GM21381 (cell line): ENCODE results near the gene MED9.

Experiments used
- ATAC-seq: cut with Tn5 transposase; IDR thresholded peaks from one replicate; pipeline ENCODE4 v1.9.1; 2021; ENCODE audit warnings: mild to moderate bottlenecking, moderate library complexity; ENCODE audit not compliant: unreplicated experiment

MED9 gene

DNA sequence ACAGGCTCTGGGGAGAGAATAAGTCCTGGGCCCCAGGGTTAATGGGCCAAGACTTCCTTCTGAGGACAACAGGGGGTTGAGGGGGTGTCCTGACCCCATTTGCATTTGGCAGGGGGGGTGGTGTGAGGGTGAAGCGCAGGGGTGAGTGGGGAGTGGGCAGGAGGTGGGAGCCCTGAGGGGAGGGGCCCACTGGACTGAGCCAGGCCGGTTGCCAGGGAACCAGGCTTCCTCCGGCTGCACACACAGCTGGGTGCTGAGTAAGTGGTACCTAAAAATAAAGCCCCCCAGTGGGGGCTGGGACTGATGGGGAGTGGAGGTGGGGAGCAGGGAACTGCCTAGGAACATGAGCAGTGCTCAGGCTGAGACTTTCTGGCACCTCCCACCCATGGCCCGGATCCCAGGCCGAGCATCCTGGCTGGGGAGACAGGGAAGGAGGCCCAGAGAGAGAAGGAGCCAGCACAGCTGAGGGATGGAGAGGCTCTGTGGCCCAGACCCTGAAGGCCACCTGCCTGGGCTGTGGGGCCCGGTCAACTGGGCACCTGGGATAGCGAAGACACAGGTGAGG, 26.8 kb downstream of the MED9 start:
- no peak for ATAC-seq

DNA sequence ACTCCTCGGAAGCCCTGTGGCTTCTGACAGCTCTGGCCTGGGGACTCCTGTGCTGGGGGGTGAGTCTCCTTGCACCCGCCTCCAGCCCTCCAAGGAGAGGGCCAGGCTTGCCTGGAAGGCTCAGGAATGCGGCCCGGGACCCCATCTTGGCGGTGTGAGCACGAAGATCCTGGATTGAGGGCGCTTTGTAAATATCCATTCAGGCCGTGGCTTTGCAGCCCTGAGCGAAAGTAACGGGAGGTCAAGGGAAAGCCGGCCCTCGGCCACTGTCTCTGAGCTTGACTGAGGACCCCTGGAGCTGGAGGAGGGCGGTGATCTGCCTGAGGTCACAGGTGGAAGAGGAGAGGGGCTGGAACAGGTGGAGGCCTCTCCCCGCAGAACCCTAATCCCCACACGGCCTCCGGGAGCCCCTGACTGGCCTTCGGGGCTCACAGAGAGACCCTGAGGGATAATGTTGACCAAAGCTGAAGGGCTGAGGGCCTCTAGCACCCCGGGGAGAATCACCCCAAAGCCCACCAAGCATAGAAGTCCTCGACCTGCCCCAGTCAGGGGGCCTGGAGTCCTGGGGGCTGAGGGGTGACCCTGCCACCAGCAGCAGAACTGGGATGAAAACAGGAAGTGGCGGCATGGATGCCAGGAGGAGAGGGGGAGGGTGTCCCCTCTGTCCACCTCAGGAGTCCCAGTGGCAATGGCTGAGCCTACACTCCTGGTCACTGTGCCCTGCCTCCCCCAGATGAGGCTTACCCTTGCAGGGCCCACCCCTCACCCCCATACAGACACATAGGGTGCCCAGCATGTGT, 27.7 kb downstream of the MED9 start:
- no peak for ATAC-seq

- ATAC-seq: no peak
Observed at GRCh38 chr17:17505151-17505550, 28.4 kb downstream of the MED9 start.

DNA sequence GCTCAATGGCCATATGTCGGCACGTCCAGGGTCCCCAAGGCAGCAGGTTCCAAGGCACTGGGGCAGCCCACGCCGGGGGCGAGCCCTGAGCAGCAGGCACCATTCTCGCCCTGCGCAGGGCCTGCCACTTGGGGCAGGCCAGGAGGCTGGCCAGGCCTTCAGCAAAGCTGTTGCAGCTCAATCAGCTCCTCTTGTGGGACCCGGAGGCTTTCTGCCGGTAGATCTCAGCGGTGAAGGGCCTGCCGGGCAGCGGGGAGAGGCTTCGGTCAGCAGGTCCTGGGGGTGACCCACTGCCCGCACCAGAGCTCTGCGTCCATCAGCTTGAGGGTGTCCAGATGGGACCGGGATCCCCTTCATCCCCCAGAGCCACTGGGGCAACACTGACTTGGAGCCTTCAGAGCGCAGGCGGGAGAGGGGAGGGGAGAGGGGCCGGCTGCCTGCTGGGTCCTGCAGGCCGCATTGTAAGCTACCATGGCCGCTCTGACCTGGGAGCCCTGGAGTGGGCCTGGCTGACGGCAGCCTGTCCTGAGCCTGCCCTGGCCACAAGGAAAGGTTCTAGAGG, 28.9 kb downstream of the MED9 start:
- ATAC-seq: no peak

GRCh38 chr17:17506181-17506741, 29.5 kb downstream of the MED9 start:
- ATAC-seq: no peak

DNA sequence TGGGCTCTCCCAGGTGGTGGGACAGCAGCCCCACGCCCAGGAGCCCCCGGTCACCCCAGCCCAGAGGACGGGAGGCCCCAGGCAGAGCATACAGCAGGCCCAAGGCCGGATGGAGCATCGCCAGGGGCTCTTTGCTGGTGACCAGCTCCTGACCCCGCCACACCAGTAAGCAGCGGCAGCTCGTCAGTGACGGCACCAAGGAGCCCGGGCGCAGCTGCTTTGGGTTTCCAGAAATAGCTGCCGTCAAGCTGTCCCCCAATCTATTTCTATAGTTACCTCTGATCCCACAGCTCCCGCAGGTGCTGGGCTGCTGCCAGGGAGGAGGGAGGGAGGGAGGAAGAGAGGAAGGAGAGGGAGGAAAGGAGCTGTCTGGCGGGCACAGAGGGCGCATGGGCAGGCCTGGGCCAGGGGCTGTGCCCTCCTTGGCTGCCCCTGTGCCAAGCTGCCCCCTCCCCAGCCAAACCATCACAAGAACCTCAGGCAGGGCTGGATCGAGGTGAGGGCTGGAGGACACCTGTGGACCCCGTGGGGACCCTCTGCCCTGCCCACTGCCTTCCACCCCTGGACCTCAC, 30.2 kb downstream of the MED9 start:
- ATAC-seq: no peak

DNA sequence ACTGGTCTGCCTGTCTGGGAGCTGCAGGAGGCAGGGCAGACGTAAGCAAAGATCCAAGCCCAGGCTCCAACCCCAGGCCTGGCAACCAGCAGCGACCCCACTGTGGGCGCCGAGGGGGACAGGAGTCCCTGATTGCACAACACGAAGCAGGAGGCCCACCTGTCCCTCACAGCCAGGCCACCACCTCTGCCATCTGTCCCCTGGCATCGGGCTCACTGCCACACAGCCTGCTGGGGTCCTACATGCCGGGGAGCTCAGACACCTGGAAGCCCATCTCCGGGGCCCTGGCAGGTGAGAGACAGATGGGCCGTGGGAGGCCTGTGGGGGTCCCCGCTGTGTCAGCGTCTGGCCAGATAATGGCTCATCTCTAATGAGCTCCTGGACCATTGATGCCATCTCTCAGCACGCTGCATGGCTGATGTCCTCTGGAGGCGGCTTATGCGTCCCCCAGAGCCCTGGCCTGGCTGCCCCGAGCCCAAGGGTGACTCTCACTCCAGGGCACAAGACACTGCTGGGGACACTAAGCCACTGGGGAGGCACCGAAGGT, 30.7 kb downstream of the MED9 start:
- ATAC-seq: no peak

GRCh38 chr17:17508019-17508535, 31.3 kb downstream of the MED9 start:
- ATAC-seq: no peak

DNA sequence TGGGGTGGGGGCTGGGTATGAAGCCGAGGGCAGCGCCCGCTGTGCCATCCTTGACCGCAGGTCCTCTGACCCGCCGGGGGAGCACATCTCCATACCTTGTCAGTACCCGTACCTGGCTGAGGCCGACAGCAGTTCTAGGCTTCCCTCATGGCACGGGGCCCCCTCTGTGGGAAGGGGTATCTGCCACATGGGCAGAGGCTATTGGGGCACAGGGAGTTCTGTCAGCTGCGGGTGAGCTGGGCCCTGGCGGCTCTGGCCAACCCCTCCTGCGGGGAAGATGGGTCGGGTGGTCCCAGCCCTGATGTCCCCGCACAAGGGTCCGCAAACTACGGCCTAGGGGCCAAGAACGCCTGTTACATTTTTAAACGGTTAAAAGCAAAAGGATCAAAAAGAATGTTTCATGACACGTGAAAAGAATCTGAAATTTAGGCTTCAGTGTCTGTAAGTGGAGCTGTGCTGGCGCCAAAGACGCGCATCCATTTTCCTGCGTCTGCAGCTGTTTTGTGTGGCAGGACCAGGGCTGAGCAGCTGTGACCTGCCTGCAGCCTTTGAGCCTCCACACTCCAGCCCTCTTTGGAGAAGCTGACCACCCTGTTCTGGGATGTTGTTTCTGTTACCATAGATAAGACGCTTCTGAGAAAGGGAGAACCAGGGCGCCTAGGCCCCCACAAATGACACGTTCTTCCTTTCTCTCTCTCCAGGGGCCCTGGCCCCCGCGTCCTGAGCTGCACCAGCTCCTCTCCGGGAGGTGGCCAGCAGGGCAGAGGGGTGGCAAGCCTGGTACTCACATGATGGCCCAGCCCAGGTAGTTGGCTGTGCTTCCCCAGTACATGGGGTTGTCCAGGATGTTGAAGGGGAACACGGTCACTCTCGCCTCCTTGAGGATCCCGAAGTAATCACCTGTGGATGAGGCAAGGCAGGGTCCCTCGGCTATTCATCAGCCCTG, 32.1 kb downstream of the MED9 start:
- no peak for ATAC-seq

DNA sequence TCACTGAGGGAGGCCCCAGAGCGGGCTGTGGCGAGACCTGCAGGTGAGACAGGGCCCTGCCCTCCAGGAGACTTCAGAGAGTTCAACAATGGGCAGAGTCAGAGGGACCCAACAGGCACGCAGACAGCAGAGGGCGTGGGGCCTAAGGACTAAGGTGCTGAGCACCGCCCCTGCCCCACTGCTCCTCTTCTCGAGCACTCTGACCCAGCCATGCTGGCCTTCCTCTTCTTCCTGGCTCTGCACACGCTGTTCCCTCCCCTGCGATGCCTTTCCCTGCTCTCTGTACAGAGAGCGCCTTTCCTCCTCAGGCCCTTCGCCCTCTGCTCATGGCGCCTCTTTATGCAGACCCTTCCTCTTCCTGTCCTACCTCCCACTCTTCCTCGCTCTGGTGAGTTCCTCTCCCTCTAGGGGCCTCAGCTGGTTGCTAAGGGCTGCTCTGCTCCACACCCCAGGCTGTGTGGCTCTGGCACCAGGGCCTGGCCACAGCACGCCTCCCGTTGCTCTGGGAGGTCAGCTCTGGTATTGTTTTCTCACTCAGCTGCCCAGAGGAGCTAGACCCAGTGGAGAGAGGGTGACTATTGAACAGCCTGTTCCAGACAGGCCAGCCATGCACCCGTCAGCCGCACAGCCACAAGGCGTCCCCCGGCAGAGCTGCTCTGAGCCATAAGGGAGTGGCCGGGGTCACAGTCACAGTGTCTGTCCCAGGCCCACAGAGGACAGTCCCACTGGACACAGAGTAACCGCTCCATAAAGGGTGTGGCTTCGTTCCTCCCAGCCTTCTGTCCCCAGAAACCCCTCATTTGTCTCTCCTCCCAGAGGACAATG, 33.0 kb downstream of the MED9 start:
- ATAC-seq: no peak

DNA sequence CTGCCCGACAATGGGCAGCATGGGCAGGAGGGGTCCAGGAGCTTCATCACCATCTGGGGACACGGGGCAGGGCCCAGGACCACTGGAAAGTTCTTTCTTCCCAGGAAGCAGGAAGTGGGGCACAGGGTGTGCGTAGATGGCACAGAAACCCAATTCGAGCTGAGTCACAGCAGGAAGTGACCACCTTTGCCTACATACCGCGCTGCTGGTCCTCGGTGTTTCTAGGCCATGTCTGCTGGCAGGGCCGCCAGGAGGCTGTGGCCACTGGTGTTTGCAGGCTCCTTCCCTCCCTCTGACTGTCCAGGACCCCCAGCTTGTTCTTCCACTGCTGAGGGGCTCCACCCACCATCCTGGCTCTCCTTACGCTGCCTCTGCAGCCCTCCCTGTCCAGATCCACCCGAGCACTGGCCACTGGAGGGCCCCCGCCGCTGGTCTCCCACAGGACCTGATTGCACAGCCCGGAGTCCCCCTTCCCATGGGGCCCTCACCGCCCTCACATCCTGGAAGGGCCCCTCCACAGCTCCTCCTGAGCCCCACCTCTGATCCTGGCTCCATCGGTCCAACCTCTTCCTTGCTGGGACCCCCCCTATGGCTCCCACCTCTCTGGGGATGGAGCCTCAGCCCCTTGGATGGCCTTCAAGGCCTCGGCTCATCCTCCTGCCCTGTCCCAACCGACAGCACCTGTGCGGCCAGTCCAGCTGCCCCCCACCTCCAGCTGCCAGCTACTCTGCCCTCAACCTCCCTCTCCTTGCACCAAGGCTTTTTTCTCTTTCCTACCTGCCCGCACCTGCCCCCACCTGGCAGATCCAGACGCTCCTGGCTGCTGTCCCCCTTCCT, 33.9 kb downstream of the MED9 start:
- ATAC-seq: no peak

DNA sequence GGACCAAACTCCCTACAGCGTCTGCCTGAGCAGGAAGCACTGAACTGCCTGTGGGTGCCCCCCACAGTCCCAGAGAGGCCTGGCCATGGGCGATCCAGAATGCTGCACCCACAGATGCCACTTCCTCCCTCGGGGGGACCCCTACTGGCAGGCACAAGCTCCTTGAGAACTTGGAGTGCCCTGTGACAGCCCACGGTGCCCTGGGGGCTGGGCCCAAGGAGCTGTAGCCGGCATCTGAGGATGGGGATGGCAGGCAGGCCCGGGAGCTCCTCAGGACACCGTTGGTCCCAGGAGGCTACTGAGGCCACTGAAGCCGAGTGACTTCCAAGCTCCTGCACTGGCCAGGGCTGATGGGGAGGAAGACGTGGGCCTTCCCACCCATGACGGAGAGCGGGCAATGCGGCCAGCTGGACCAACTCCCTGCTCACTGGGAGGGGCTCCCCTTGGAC, 34.5 kb downstream of the MED9 start:
- no peak for ATAC-seq

DNA sequence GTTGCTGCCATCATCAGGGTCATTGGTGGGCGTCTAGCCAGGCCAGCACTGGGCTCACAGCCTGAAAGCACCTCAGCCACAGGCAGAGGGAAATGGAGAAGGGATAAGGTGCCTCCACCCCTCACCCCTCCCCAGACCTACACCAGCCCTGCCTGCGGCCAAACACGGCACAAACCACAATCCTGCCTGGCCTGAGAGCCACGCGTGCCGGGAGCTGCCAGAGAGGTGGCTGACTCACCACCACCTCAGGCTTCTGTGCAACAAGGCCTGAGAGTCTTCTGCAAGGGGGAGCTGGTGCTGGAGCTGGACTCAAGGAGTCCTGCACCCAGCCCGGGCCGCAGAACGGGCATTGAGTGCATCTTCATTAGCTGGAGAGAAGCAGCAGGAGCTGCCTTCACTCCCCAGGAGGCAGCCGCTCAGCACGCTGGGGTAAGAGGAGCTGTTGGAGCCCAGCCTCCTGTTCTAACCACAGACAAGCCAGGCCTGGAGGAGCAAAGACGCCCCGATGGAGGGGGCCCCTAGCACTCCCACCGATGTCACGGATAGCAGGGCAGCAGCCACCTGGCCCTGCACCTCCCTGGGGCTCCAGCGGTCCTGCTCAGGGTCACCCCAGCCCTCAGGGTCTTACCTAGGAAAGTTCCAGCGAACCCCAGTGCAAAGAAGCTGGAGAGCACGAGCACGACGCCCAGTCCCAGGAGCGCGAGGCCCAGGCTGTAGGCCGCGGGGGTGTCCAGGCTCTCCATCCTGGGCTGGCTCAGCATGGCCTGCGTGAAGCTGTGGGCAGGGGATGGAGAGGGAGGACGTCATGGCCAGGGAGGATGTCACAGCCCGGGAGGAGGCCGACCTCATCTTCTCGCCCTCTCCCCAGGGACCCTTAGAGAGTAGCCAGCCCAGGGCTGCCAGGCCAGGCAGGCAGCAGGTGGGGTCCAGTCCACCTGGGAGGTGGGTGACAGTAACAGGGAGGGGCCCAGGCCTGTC, 35.4 kb downstream of the MED9 start:
- no peak for ATAC-seq

DNA sequence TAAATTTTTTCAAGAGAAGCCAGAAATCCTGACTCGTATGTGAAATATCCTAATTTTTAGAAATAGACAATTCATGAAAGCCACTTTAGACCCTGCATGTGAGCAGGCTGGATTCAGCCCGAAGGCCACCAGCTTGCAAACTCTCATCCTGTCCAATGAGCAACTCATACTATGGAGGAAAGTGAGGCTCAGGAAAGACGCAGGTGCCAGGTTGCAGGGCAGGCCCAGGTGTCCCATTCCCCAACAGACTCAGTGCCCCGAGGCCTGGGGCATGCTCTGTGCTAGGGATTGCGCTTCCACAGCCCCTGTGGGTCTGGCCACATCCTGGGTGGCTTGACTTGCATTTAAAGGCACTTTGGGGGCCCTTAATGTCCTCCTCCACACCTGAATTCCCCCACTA, 36.1 kb downstream of the MED9 start:
- ATAC-seq: no peak

- ATAC-seq: no peak
Observed at GRCh38 chr17:17513626-17514025, 36.8 kb downstream of the MED9 start.

GRCh38 chr17:17514361-17514992, 37.7 kb downstream of the MED9 start:
- ATAC-seq: no peak
